K562 (cell line): Measurements from ENCODE around the gene SLC17A9. TPM values are rescaled to one million over a fixed set of nuclear protein-coding genes. Genes with fewer than 3 reads are reported as not detected.

Experiments used
- C11orf30 ChIP-seq: fragments of 450-650 bp; IDR thresholded peaks from 2 replicates; pipeline ENCODE4 v1.6.1; 2016; ENCODE audit warnings: low read depth, mild to moderate bottlenecking
- DDX20 ChIP-seq: fragments of 450-650 bp; IDR thresholded peaks from 2 replicates; pipeline ENCODE4 v1.6.1; 2016; ENCODE audit warnings: missing genetic modification characterization, low read depth, mild to moderate bottlenecking, missing compliant biosample characterization, moderate library complexity
- HDAC3 ChIP-seq: fragments of 450-650 bp; IDR thresholded peaks from 2 replicates; pipeline ENCODE4 v1.6.1; 2018; ENCODE audit warnings: borderline replicate concordance, mild to moderate bottlenecking, moderate library complexity; ENCODE audit not compliant: partially characterized antibody
- KLF13 ChIP-seq: fragments of 450-650 bp; IDR thresholded peaks from 2 replicates; pipeline ENCODE4 v1.6.1; 2016; ENCODE audit warnings: missing genetic modification characterization, low read depth, mild to moderate bottlenecking, missing compliant biosample characterization, moderate library complexity, borderline replicate concordance
- KLF16 ChIP-seq: IDR thresholded peaks from 2 replicates; pipeline ENCODE4 v1.6.1; 2016; ENCODE audit warnings: antibody characterized with exemption
- MAFF ChIP-seq: IDR thresholded peaks from 2 replicates; pipeline ENCODE4 v1.6.1; 2012; ENCODE audit warnings: low read length, improper control_type of control experiment
- MEIS2 ChIP-seq: fragments of 450-650 bp; IDR thresholded peaks from 2 replicates; pipeline ENCODE4 v1.6.1; 2014; ENCODE audit warnings: mild to moderate bottlenecking; ENCODE audit not compliant: partially characterized antibody
- SMAD4 ChIP-seq: fragments of 250-450 bp; sonication (Bioruptor Pico); conservative IDR thresholded peaks from 2 replicates; pipeline ENCODE4 v1.8.0; 2021; ENCODE audit warnings: inconsistent platforms, mild to moderate bottlenecking, moderate library complexity
- SMARCA4 ChIP-seq: fragments of 450-650 bp; IDR thresholded peaks from 2 replicates; pipeline ENCODE4 v1.6.1; 2016
- TFAP4 ChIP-seq: sonication (generic); formaldehyde crosslinking; IDR thresholded peaks from 2 replicates; pipeline ENCODE4 v1.8.0; 2022; ENCODE audit warnings: missing genetic modification reagents, mild to moderate bottlenecking, moderate library complexity, borderline replicate concordance
- UBTF ChIP-seq, 2 experiments: IDR thresholded peaks; 2 replicates each; pipeline ENCODE4 v1.6.1; 2012; ENCODE audit warnings: improper control_type of control experiment in 2 of 2, low read depth in 2 of 2, low read length in 2 of 2, borderline replicate concordance in 1 of 2
- ZFP36 ChIP-seq: fragments of 150-350 bp; IDR thresholded peaks from 2 replicates; pipeline ENCODE4 v1.6.1; 2018; ENCODE audit warnings: low read length, low read depth; ENCODE audit not compliant: partially characterized antibody
- ZNF146 ChIP-seq: IDR thresholded peaks from one replicate; pipeline ENCODE4 v1.6.1; 2018; ENCODE audit warnings: missing compliant biosample characterization; ENCODE audit not compliant: unreplicated experiment
- ZNF586 ChIP-seq: fragments of 450-650 bp; formaldehyde crosslinking; conservative IDR thresholded peaks from 2 replicates; pipeline ENCODE4 v1.4.0; 2020; ENCODE audit warnings: mild to moderate bottlenecking, moderate library complexity
- ZSCAN29 ChIP-seq: fragments of 450-650 bp; IDR thresholded peaks from 2 replicates; pipeline ENCODE4 v1.6.1; 2017
- polyA plus RNA-seq, 8 experiments: library from polyadenylated mRNA; depleted of rRNA in 4 of 8; stranded (reverse) in 5 of 8; unstranded in 3 of 8; fragments of >200 nt; fragmentation: Nextera tagmentation in 2 of 8; fragmentation: Illumina TruSeq in 1 of 8; extraction: Ambion mirVana in 2 of 8; extraction: Trizol in 1 of 8; gene quantifications; 2 replicates each; pipeline versions ENCODE4 v1.2.1 to v1.2.3, GENCODE V29; 2011 to 2014; ENCODE audit warnings: inconsistent platforms in 1 of 8, missing spikeins in 1 of 8
- total RNA-seq, 7 experiments: library from RNA; depleted of rRNA in 6 of 7; stranded (reverse); fragments of >200 nt in 6 of 7; fragmentation: Illumina TruSeq in 2 of 7; extraction: Trizol in 2 of 7; gene quantifications; 2 replicates each; pipeline versions ENCODE4 v1.2.1 to v1.2.3, GENCODE V29; 2011 to 2021; ENCODE audit warnings: low replicate concordance in 1 of 7
- TF ChIP-seq, protein P1 (sequence below), 2 experiments: IDR thresholded peaks; 2 replicates each; pipeline ENCODE4 v1.6.1; 2011; ENCODE audit warnings: borderline replicate concordance in 1 of 2, control low read depth in 1 of 2, low read depth in 1 of 2, low read length in 1 of 2, mild to moderate bottlenecking in 1 of 2, mixed read lengths in 1 of 2, moderate library complexity in 1 of 2; ENCODE audit not compliant: insufficient read depth in 1 of 2, insufficient read length in 1 of 2, poor library complexity in 1 of 2, severe bottlenecking in 1 of 2; ENCODE audit errors: extremely low read depth in 1 of 2
- TF ChIP-seq, protein P2 (sequence below), 3 experiments: IDR thresholded peaks in 2 of 3; conservative IDR thresholded peaks in 1 of 3; 2 replicates each; pipeline ENCODE4 v1.5.1; 2011 to 2012; ENCODE audit warnings: low read length in 3 of 3, mild to moderate bottlenecking in 3 of 3, control low read depth in 2 of 3, improper control_type of control experiment in 1 of 3, inconsistent platforms in 1 of 3, low read depth in 1 of 3, mixed read lengths in 1 of 3, moderate library complexity in 1 of 3; ENCODE audit not compliant: insufficient read depth in 2 of 3
- TF ChIP-seq, protein P3 (sequence below): sonication (generic); formaldehyde crosslinking; IDR thresholded peaks from 2 replicates; pipeline ENCODE4 v1.8.0; 2022; ENCODE audit warnings: mild to moderate bottlenecking, low read depth, missing genetic modification reagents

Gene SLC17A9
- total and polyA plus RNA-seq, 9 of the 15 experiments (the other 6 are each of a cell fraction or from before 2014, with no cell fraction given), result 0.04 to 0.31 TPM; not detected in 7

DNA sequence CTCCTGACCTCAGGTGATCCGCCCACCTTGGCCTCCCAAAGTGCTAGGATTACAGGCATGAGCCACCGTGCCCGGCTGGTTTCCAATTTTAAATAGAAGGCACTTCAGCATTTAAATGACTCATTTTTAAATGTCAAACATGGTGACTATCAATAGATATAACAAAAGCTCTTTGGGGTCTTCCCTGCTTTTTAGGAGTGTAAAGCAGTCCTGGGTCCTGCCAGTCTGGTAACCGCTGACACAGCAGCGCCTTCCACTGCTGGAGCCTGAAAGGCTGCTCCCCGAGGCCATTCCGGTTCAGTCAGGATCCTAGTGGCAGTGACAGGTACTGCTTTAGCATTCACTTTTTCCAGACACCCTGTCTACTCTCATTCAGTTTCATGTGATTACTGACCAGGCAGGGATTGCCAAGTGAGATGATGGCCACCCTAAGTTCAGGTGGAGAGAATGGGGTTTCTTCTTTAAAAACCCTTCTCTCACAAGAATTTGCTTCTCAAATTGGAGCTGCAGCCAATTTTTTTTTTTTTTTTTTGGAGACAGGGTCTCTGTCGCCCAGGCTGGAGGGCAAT, 31.3 kb upstream of the SLC17A9 start (continued):
- TF ChIP-seq MAFF (peak; percentile 55; the same call in 1 of the 2 replicates), ZFP36 (no peak), ZNF586 (CRISPR knock-in tag) (no peak), ZSCAN29 (no peak), SMARCA4 (0 out of 2 replicates have a peak, but pooled peaks have one; percentile 21), HDAC3 (no peak), MEIS2 (peak; percentile 38), C11orf30 (peak; percentile 88), UBTF (IDR thresholded peaks at IDR 0.05; ENCODE audit: borderline replicate concordance in 1 of 2, low read depth in 2 of 2, low read length in 2 of 2) (0 out of 4 replicates have a peak, but pooled peaks of 1 of the 2 experiments have one; percentile 31), DDX20 (no peak), ZNF146 (CRISPR knock-in tag) (no peak), KLF16 (peak; percentile 59; the same call in 1 of the 2 replicates), TFAP4 (0 out of 2 replicates have a peak, but pooled peaks have one; percentile 15), SMAD4 (CRISPR knock-in tag) (0 out of 2 replicates have a peak, but pooled peaks have one; percentile 26), KLF13 (tag) (no peak)
- TF ChIP-seq, protein P1, sequence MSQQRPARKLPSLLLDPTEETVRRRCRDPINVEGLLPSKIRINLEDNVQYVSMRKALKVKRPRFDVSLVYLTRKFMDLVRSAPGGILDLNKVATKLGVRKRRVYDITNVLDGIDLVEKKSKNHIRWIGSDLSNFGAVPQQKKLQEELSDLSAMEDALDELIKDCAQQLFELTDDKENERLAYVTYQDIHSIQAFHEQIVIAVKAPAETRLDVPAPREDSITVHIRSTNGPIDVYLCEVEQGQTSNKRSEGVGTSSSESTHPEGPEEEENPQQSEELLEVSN (IDR thresholded peaks at IDR 0.05; ENCODE audit: borderline replicate concordance in 1 of 2, extremely low read depth in 1 of 2, insufficient read depth in 1 of 2, insufficient read length in 1 of 2, low read depth in 1 of 2, low read length in 1 of 2, poor library complexity in 1 of 2, severe bottlenecking in 1 of 2), result no peak
- TF ChIP-seq, protein P2, sequence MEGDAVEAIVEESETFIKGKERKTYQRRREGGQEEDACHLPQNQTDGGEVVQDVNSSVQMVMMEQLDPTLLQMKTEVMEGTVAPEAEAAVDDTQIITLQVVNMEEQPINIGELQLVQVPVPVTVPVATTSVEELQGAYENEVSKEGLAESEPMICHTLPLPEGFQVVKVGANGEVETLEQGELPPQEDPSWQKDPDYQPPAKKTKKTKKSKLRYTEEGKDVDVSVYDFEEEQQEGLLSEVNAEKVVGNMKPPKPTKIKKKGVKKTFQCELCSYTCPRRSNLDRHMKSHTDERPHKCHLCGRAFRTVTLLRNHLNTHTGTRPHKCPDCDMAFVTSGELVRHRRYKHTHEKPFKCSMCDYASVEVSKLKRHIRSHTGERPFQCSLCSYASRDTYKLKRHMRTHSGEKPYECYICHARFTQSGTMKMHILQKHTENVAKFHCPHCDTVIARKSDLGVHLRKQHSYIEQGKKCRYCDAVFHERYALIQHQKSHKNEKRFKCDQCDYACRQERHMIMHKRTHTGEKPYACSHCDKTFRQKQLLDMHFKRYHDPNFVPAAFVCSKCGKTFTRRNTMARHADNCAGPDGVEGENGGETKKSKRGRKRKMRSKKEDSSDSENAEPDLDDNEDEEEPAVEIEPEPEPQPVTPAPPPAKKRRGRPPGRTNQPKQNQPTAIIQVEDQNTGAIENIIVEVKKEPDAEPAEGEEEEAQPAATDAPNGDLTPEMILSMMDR (IDR thresholded peaks at IDR 0.05 in 2 of 3, conservative IDR thresholded peaks at IDR 0.05 in 1 of 3; ENCODE audit: insufficient read depth in 2 of 3, low read depth in 1 of 3, low read length in 3 of 3), result peak; percentile 81 to 97 (median 84)
- TF ChIP-seq, protein P3, sequence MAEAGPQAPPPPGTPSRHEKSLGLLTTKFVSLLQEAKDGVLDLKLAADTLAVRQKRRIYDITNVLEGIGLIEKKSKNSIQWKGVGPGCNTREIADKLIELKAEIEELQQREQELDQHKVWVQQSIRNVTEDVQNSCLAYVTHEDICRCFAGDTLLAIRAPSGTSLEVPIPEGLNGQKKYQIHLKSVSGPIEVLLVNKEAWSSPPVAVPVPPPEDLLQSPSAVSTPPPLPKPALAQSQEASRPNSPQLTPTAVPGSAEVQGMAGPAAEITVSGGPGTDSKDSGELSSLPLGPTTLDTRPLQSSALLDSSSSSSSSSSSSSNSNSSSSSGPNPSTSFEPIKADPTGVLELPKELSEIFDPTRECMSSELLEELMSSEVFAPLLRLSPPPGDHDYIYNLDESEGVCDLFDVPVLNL (CRISPR knock-in tag), result no peak
